Gastrocnemius medialis (tissue), 4 donors: ENCODE data around the gene B3GNT9. TPM values are rescaled to one million over a fixed set of nuclear protein-coding genes. Genes with fewer than 3 reads are reported as not detected.
A peak's percentile ranks its signal among the peaks of the same experiment; 100 is the strongest.
"Not testable (repeated sequence)": the region's sequence is repeated elsewhere in the genome, so short reads cannot be mapped to it uniquely, and the experiment has no call there.

Source experiments
- ATAC-seq, 2 donors: fragments of 150-250 bp; one replicate each; pipeline ENCODE4 v1.9.1; 2016
- DNase-seq, 2 donors: peaks; one replicate each; pipeline ENCODE4 v3.0.0-alpha.2; 2019
- H3K27ac ChIP-seq, 4 donors: fragments of 200-600 bp; sonication (generic); 1 replicate in 1 of 4; 2 replicates in 3 of 4; pipeline ENCODE4 v1.5.1; 2016 to 2018; ENCODE audit warnings: mild to moderate bottlenecking in 2 of 4, moderate library complexity in 1 of 4
- H3K27me3 ChIP-seq, 3 donors: fragments of 200-600 bp; sonication (generic) in 2 of 3; 1 replicate in 1 of 3; 2 replicates in 2 of 3; pipeline versions ENCODE4 v1.5.1 to v1.6.0; 2016 to 2019; ENCODE audit warnings: mild to moderate bottlenecking in 1 of 3, moderate library complexity in 1 of 3
- H3K36me3 ChIP-seq, 2 donors: fragments of 200-600 bp; sonication (generic) in 1 of 2; one replicate each; pipeline ENCODE4 v1.5.1; 2017 to 2018
- H3K4me1 ChIP-seq, 2 donors: fragments of 200-600 bp; sonication (generic) in 1 of 2; one replicate each; pipeline ENCODE4 v1.5.1; 2016 to 2017; ENCODE audit warnings: mild to moderate bottlenecking in 2 of 2
- H3K4me3 ChIP-seq, 4 donors: fragments of 200-600 bp; sonication (generic) in 3 of 4; 1 replicate in 1 of 4; 2 replicates in 3 of 4; pipeline ENCODE4 v1.5.1; 2016 to 2019; ENCODE audit warnings: mild to moderate bottlenecking in 2 of 4
- H3K9me3 ChIP-seq, 3 donors: fragments of 200-600 bp; sonication (generic) in 2 of 3; 1 replicate in 1 of 3; 2 replicates in 2 of 3; pipeline ENCODE4 v1.5.1; 2016 to 2019
- CTCF ChIP-seq, 5 experiments: fragments of 450-650 bp in 3 of 5; fragments of 200-600 bp in 2 of 5; sonication (generic) in 2 of 5; IDR thresholded peaks in 4 of 5; conservative IDR thresholded peaks in 1 of 5; 1 replicate in 4 of 5; 2 replicates in 1 of 5; pipeline ENCODE4 v1.5.1; 2016 to 2019; ENCODE audit warnings: antibody characterized with exemption in 5 of 5, mild to moderate bottlenecking in 3 of 5, moderate library complexity in 3 of 5
- POLR2A ChIP-seq, 2 donors: fragments of 450-650 bp; IDR thresholded peaks; one replicate each; pipeline ENCODE4 v1.6.1; 2017; ENCODE audit warnings: antibody characterized with exemption in 2 of 2, mild to moderate bottlenecking in 2 of 2, moderate library complexity in 2 of 2
- in situ Hi-C, 4 donors: fragments of 200-750 bp; cut with MboI; loops; one replicate each; pipeline versions ENCODE4 v1.15.0 to v1.8.0; 2017; ENCODE audit warnings: low sequenced_read_pairs in 4 of 4
- intact Hi-C: fragments of 100-400 bp; cut with DNase I; formaldehyde crosslinking; loops from one replicate; pipeline ENCODE4 v1.15.1; 2023; ENCODE audit warnings: low total_unique reads
- total RNA-seq, 4 donors: library from RNA; depleted of rRNA; stranded (reverse); fragments of >200 nt; gene quantifications; one replicate each; pipeline versions ENCODE4 v1.1.0 to v1.2.3, GENCODE V29; 2016

The B3GNT9 gene
- total RNA-seq, 4 donors from 2014 or later: 1.5 to 3.1 (median 2.6) TPM

DNA sequence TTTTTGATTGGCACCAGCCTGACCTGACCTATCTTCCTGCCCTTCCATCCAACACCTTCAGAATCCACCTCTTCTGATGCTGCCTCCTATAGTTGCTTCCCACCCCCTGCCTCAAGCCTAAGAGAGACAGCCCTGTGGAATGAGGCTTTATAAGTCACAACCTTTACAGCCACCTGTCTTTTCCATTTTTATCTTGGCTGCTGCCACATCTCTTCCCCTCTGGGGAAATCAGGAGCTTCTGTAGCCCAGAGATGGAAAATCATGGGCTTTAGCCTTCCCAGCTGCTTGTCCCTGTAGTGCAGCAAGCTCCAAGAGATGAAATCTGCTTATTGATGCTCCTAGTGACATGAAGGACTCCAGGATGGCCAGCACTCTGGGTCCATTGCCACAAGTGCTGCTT, 22.4 kb downstream of the B3GNT9 start:
- H3K4me3 ChIP-seq: no peak overlapping the region
- H3K27ac ChIP-seq: peak overlapping the region; percentile 57 to 80 (median 64)
- H3K4me1 ChIP-seq: peaks cover 24 to 43% of the 10 kb centered on the region in 2 donors

GRCh38 chr16:67122799-67123198, 28.0 kb downstream of the B3GNT9 start:
- Histone ChIP-seq H3K27ac (peak overlapping the region; percentile 7 to 80 (median 56)), H3K36me3 (peaks cover 0 to 41% of the 10 kb centered on the region in 2 donors), H3K4me1 (peaks cover 12 to 43% of the 10 kb centered on the region in 2 donors)
- in situ Hi-C loops, intact Hi-C loops, H3K27me3 ChIP-seq, H3K9me3 ChIP-seq, H3K4me3 ChIP-seq: not testable (repeated sequence)
- DNase-seq: peak; percentile 36 to 77
- ATAC-seq: peak; percentile 64 to 67

More for the DNA sequence above, 22.4 kb downstream of the B3GNT9 start:
- Histone ChIP-seq H3K9me3 (no peaks in the 10 kb centered on the region), H3K27me3 (no peaks in the 10 kb centered on the region), H3K36me3 (peaks cover 0 to 32% of the 10 kb centered on the region in 2 donors)
- DNase-seq (no peak), ATAC-seq (peak; percentile 52 to 66)
- intact Hi-C loops: no loop called here
- in situ Hi-C loops: no loop called here
- TF ChIP-seq CTCF (IDR thresholded peaks at IDR 0.05 in 4 of 5, conservative IDR thresholded peaks at IDR 0.05 in 1 of 5): no peak
- peak in 1 of 2 donors; percentile 16 for TF ChIP-seq POLR2A (IDR thresholded peaks at IDR 0.05)

DNA sequence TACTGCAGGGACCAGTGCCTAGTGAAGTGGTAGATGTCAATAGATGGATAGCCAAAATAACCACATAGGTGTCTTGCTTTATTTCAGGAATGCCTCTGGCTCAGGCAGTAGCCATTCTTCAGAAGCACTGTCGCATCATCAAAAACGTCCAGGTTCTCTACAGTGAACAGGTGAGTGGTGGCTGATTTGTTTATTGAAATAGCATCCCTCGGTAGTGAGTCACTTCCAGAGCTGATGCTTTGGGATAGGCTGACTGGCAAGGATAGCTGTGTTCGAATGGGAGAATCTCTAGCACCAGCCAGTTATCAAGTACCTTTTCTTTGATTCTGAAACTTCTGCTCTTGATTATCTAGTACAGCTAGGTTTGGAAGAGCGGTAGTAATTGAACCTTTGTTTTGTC, 30.8 kb downstream of the B3GNT9 start:
- in situ Hi-C loops (no loop called here), intact Hi-C loops (no loop called here)
- Histone ChIP-seq H3K4me1 (peaks cover 12 to 34% of the 10 kb centered on the region in 2 donors), H3K27ac (peak overlapping the region in 1 of 4 donors; percentile 31), H3K27me3 (no peaks in the 10 kb centered on the region), H3K4me3 (no peak overlapping the region), H3K9me3 (no peaks in the 10 kb centered on the region), H3K36me3 (peaks cover 0 to 36% of the 10 kb centered on the region in 2 donors)
- TF ChIP-seq POLR2A (IDR thresholded peaks at IDR 0.05) (no peak), CTCF (IDR thresholded peaks at IDR 0.05 in 4 of 5, conservative IDR thresholded peaks at IDR 0.05 in 1 of 5) (no peak)
- DNase-seq: no peak
- ATAC-seq: no peak

DNA sequence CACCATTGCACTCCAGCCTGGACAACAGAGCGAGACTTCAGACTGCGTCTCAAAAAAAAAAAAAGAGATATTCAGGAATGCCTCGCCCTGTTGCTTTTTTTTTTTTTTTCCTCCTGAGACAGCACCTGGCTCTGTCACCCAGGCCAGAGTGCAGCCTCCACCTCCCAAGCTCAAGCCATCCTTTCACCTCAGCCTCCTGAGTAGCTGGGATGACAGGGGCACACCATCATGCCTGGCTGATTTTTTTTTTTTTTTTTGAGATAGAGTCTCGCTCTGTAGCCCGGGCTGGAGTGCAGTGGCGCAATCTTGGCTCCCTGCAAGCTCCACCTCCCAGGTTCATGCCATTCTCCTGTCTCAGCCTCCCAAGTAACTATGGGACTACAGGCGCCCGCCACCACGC, 33.1 kb downstream of the B3GNT9 start:
- H3K4me3 ChIP-seq: no peak overlapping the region
- H3K4me1 ChIP-seq: peaks cover 20 to 22% of the 10 kb centered on the region in 2 donors
- H3K27me3 ChIP-seq: no peaks in the 10 kb centered on the region
- DNase-seq (no peak), ATAC-seq (no peak)
- TF ChIP-seq POLR2A (IDR thresholded peaks at IDR 0.05) (no peak), CTCF (IDR thresholded peaks at IDR 0.05 in 4 of 5, conservative IDR thresholded peaks at IDR 0.05 in 1 of 5) (no peak)
- H3K36me3 ChIP-seq: peaks cover 0 to 26% of the 10 kb centered on the region in 2 donors
- in situ Hi-C loops: no loop called here
- H3K27ac ChIP-seq: peak overlapping the region in 3 of 4 donors; percentile 60 to 79 (median 77)
- H3K9me3 ChIP-seq: no peaks in the 10 kb centered on the region
- intact Hi-C loops: no loop called here

- Histone ChIP-seq H3K4me3 (no peak overlapping the region), H3K4me1 (peaks cover 21 to 23% of the 10 kb centered on the region in 2 donors), H3K36me3 (peaks cover 0 to 19% of the 10 kb centered on the region in 2 donors), H3K27me3 (no peaks in the 10 kb centered on the region), H3K27ac (peak overlapping the region; percentile 60 to 79 (median 72)), H3K9me3 (no peaks in the 10 kb centered on the region)
- in situ Hi-C loops (no loop called here), intact Hi-C loops (no loop called here)
- no peak for TF ChIP-seq CTCF (IDR thresholded peaks at IDR 0.05 in 4 of 5, conservative IDR thresholded peaks at IDR 0.05 in 1 of 5)
- TF ChIP-seq POLR2A (IDR thresholded peaks at IDR 0.05): no peak
- ATAC-seq (peak; percentile 34 to 47), DNase-seq (no peak)
These were observed 34.1 kb downstream of the B3GNT9 start for GRCh38 chr16:67116388-67117311.
